Endothelial cell of umbilical vein (primary cell): ENCODE measurements around the gene RIMBP2.

Experiments
- JUN ChIP-seq: IDR thresholded peaks from 2 replicates; pipeline ENCODE4 v1.6.1; 2011; ENCODE audit warnings: borderline replicate concordance, low read depth; ENCODE audit not compliant: insufficient read length, insufficient read depth
- MYC ChIP-seq: IDR thresholded peaks from one replicate; pipeline ENCODE4 v1.6.1; 2011; ENCODE audit warnings: mild to moderate bottlenecking, low read depth, low read length
- POLR2A ChIP-seq: IDR thresholded peaks from 2 replicates; pipeline ENCODE4 v1.6.1; 2012; ENCODE audit warnings: low read depth, mild to moderate bottlenecking, control low read depth, low read length
- POLR2AphosphoS5 ChIP-seq: IDR thresholded peaks from 2 replicates; pipeline ENCODE4 v1.6.1; 2012; ENCODE audit warnings: low read depth, mild to moderate bottlenecking, control low read depth, low read length, moderate library complexity; ENCODE audit not compliant: insufficient read depth
- TF ChIP-seq, protein P1 (sequence below), 2 donors: IDR thresholded peaks; 1 replicate in 1 of 2; 2 replicates in 1 of 2; pipeline ENCODE4 v1.5.1; 2011; ENCODE audit warnings: low read length in 2 of 2, mild to moderate bottlenecking in 2 of 2, moderate library complexity in 2 of 2, control low read depth in 1 of 2, inconsistent platforms in 1 of 2, low read depth in 1 of 2; ENCODE audit not compliant: insufficient read depth in 1 of 2; ENCODE audit errors: extremely low read depth in 1 of 2

DNA sequence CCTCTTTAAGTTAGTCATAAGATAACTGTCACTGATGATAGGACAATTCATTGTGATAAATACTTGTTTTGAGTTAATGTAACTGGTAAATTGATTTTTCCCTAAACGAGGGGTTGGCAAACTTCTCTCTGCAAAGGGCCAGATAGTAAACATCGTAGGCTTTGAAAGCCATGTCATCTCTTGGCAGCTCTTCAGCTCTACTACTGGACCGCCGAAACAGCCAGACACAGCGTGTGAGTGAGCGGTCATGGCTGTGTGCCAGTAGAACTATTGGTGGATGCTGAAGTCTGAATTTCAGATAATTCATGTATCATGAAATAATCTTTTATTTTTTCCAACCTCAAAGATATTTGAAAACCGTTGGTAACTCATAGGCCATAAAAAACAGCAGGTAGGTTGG is 368.5 kb downstream of the RIMBP2 start:
- TF ChIP-seq, protein P1, sequence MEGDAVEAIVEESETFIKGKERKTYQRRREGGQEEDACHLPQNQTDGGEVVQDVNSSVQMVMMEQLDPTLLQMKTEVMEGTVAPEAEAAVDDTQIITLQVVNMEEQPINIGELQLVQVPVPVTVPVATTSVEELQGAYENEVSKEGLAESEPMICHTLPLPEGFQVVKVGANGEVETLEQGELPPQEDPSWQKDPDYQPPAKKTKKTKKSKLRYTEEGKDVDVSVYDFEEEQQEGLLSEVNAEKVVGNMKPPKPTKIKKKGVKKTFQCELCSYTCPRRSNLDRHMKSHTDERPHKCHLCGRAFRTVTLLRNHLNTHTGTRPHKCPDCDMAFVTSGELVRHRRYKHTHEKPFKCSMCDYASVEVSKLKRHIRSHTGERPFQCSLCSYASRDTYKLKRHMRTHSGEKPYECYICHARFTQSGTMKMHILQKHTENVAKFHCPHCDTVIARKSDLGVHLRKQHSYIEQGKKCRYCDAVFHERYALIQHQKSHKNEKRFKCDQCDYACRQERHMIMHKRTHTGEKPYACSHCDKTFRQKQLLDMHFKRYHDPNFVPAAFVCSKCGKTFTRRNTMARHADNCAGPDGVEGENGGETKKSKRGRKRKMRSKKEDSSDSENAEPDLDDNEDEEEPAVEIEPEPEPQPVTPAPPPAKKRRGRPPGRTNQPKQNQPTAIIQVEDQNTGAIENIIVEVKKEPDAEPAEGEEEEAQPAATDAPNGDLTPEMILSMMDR (IDR thresholded peaks at IDR 0.05; ENCODE audit: extremely low read depth in 1 of 2, insufficient read depth in 1 of 2, low read depth in 1 of 2, low read length in 2 of 2) = no peak
- TF ChIP-seq POLR2A (no peak), MYC (no peak), POLR2AphosphoS5 (no peak), JUN (no peak)
